Measurements from ENCODE around the gene SP4.

DNA sequence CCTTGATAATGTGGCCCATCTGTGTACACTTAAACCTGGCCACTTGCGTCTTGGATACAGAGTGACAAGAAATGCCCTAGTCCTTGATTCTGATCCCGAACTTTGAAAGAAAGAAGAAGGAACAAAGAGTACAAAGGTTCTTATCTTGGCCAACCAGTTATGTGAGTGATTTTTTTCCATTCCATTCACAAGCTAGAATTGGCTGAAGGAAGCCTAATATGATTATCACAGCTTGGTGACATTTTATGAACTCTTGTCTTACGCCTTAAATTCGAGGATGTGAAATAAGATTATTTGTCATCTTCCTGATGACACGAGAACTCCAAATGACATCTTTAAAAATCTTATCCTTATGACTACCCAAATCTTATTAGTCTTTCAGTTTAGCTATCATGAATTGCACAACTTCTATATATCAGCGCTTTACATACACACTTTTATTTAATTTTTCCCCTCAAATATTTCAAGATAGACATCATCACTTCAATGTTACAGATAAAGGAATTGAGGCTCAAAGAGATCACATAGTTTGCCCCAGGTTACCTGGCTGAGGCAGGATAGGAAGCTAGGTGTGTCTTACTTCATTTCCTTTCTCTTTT lies 13.0 kb upstream of the SP4 start:
- TF ChIP-seq GATA2 (IDR thresholded peaks at IDR 0.05; ENCODE audit: low read depth, low read length), result no peak
- TF ChIP-seq GATA3 (IDR thresholded peaks at IDR 0.05; ENCODE audit: low read depth, low read length), result no peak
